PC-9 (cell line): ENCODE data around the gene ALDH7A1. TPM values are rescaled to one million over a fixed set of nuclear protein-coding genes. Genes with fewer than 3 reads are reported as not detected.

Source experiments
- BruUV-seq: library from RNA; stranded (reverse); fragments of 400-500 nt; replicated peaks from 2 replicates; lab custom pipeline; 2021; lab: Mats Ljungman, UMichigan
- CTCF ChIA-PET: fragments of 300-600 bp; sonication (Branson Sonifier 250); formaldehyde crosslinking; loops from one replicate; lab custom pipeline; 2022; ENCODE audit warnings: antibody characterized with exemption; lab: Charles Lee
- POLR2A ChIA-PET: fragments of 300-600 bp; sonication (Branson Sonifier 250); formaldehyde crosslinking; loops from one replicate; lab custom pipeline; 2022; ENCODE audit warnings: antibody characterized with exemption; ENCODE audit not compliant: unreplicated experiment; lab: Charles Lee
- DNase-seq, 2 experiments: peaks; one replicate each; pipeline versions ENCODE4 v3.0.0 to v3.0.0-alpha.2; 2015 to 2022; ENCODE audit warnings: mixed read lengths in 1 of 2
- H2AFZ ChIP-seq: fragments of 200-600 bp; sonication (generic); 2 replicates; pipeline ENCODE4 v1.8.1; 2017; ENCODE audit warnings: antibody characterized with exemption
- H3F3A ChIP-seq: fragments of 200-600 bp; sonication (generic); 2 replicates; pipeline ENCODE4 v1.8.1; 2017; ENCODE audit warnings: antibody characterized with exemption, mild to moderate bottlenecking, low read depth; ENCODE audit not compliant: insufficient read depth
- H3K27ac ChIP-seq: fragments of 200-600 bp; sonication (generic); 2 replicates; pipeline ENCODE4 v1.6.1; 2016; ENCODE audit warnings: mixed run types
- H3K27me3 ChIP-seq: fragments of 200-600 bp; sonication (generic); 2 replicates; pipeline ENCODE4 v1.6.1; 2016; ENCODE audit warnings: low read depth, mixed run types; ENCODE audit not compliant: insufficient read depth
- H3K36me3 ChIP-seq: fragments of 200-600 bp; sonication (generic); 2 replicates; pipeline ENCODE4 v1.6.1; 2016; ENCODE audit warnings: low read depth, mixed run types
- H3K4me1 ChIP-seq: fragments of 200-600 bp; sonication (generic); replicated peaks from 2 replicates; pipeline ENCODE4 v1.6.1; 2016; ENCODE audit warnings: mixed run types; ENCODE audit not compliant: insufficient read depth
- H3K4me2 ChIP-seq: fragments of 200-600 bp; sonication (generic); 2 replicates; pipeline ENCODE4 v1.6.1; 2017; ENCODE audit warnings: mixed run types
- H3K4me3 ChIP-seq: fragments of 200-600 bp; sonication (generic); 2 replicates; pipeline ENCODE4 v1.6.1; 2016; ENCODE audit warnings: mixed run types
- H3K79me2 ChIP-seq: fragments of 200-600 bp; sonication (generic); 2 replicates; pipeline ENCODE4 v1.6.1; 2017; ENCODE audit warnings: low read depth, mixed run types
- H3K9me2 ChIP-seq: fragments of 200-600 bp; sonication (generic); 2 replicates; pipeline ENCODE4 v1.8.1; 2017; ENCODE audit warnings: mild to moderate bottlenecking; ENCODE audit not compliant: insufficient read depth
- H3K9me3 ChIP-seq: fragments of 200-600 bp; sonication (generic); 2 replicates; pipeline ENCODE4 v1.8.1; 2016; ENCODE audit warnings: low read depth; ENCODE audit not compliant: insufficient read depth
- H4K20me1 ChIP-seq: fragments of 200-600 bp; sonication (generic); 2 replicates; pipeline ENCODE4 v1.8.1; 2017; ENCODE audit not compliant: insufficient read depth
- EZH2 ChIP-seq: fragments of 200-600 bp; sonication (generic); IDR thresholded peaks from 2 replicates; pipeline ENCODE4 v1.8.0; 2017; ENCODE audit warnings: antibody characterized with exemption, low read depth
- intact Hi-C: fragments of 100-400 bp; cut with micrococcal nuclease; formaldehyde crosslinking; loops from one replicate; pipeline ENCODE4 v1.10.0; 2022; ENCODE audit not compliant: unreplicated experiment
- total RNA-seq: library from RNA; stranded (reverse); gene quantifications from 2 replicates; pipeline ENCODE4 v1.2.3, GENCODE V29; 2021
- TF ChIP-seq, protein P1 (sequence below): fragments of 200-600 bp; sonication (generic); conservative IDR thresholded peaks from 2 replicates; pipeline ENCODE4 v1.6.1; 2017; ENCODE audit warnings: mixed run types, antibody characterized with exemption, mild to moderate bottlenecking, moderate library complexity

Gene ALDH7A1
- total RNA-seq, 1 experiment from 2014 or later = 109 TPM

DNA sequence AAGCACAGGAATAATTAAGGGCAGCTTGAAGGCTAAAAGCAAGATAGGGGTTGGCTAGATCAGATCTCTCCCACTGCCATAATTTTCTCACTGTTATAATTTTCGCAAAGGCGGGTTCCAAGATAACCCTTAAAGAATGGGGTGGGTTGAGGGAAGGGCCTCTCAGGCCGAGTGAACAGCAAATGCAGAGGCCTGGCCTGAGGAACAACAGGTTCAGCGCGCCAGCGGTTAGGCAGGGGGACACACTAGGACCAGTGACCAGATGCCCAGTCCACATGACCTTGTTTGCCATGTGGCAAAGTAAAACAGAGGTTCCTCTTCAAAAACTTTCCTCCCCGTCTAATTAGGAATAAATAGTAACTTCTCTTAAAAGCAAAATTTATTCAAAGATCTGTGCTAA lies 4.5 kb upstream of the ALDH7A1 start:
- Histone ChIP-seq H3K4me3 (no peak overlapping the region), H4K20me1 (peaks cover 9% of the 10 kb centered on the region; the same call in 1 of the 2 replicates), H3K9me3 (no peaks in the 10 kb centered on the region), H2AFZ (0 out of 2 replicates have a peak overlapping the region, but pooled peaks have one; percentile 56), H3K79me2 (peaks cover 37% of the 10 kb centered on the region), H3K36me3 (0 out of 2 replicates have a peak, but pooled peaks cover 13% of the 10 kb centered on the region), H3K9me2 (no peaks in the 10 kb centered on the region), H3K27ac (0 out of 2 replicates have a peak overlapping the region, but pooled peaks have one; percentile 2), H3K4me2 (no peak overlapping the region), H3K4me1 (peaks cover 10% of the 10 kb centered on the region), H3K27me3 (no peaks in the 10 kb centered on the region), H3F3A (peaks cover 11% of the 10 kb centered on the region; the same call in 1 of the 2 replicates)
- POLR2A ChIA-PET = no interaction called here
- CTCF ChIA-PET = no interaction called here
- TF ChIP-seq, protein P1, sequence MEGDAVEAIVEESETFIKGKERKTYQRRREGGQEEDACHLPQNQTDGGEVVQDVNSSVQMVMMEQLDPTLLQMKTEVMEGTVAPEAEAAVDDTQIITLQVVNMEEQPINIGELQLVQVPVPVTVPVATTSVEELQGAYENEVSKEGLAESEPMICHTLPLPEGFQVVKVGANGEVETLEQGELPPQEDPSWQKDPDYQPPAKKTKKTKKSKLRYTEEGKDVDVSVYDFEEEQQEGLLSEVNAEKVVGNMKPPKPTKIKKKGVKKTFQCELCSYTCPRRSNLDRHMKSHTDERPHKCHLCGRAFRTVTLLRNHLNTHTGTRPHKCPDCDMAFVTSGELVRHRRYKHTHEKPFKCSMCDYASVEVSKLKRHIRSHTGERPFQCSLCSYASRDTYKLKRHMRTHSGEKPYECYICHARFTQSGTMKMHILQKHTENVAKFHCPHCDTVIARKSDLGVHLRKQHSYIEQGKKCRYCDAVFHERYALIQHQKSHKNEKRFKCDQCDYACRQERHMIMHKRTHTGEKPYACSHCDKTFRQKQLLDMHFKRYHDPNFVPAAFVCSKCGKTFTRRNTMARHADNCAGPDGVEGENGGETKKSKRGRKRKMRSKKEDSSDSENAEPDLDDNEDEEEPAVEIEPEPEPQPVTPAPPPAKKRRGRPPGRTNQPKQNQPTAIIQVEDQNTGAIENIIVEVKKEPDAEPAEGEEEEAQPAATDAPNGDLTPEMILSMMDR = no peak
- no peak for TF ChIP-seq EZH2
- DNase-seq = no peak
- BruUV-seq = TSS peak; percentile 27
- intact Hi-C loops = loop anchor here (5.0 to 10.0 kb wide), 3 partner anchors 57 to 247 kb away; partner anchors contain the start of gene LMNB1

DNA sequence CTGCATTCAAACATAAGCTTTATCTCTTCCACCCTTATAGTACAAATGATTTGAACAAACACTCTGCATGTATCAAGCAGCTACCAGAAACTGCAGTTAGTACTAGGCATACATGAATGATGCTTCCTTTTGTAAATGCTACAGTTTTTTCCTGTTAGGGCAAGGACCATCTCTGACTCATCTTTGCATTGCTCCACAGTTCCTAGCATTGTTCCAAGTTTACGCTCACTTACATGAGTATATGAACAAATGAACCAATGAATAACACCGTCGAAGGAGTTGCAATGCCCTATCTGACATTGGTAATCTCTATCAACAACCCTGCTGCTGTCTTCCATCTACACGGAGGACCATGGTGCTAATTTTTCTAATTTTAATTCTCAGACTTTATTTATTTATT lies 2.1 kb upstream of the ALDH7A1 start:
- no peak overlapping the region for H2AFZ ChIP-seq
- H3K27me3 ChIP-seq = no peaks in the 10 kb centered on the region
- intact Hi-C loops = loop anchor here (5.0 to 10.0 kb wide), 3 partner anchors 55 to 245 kb away; partner anchors contain the start of gene LMNB1
- peaks cover 33% of the 10 kb centered on the region for H3K79me2 ChIP-seq
- no peak overlapping the region for H3K27ac ChIP-seq
- no peak overlapping the region for H3K4me2 ChIP-seq
- H3K4me1 ChIP-seq = peaks cover 27% of the 10 kb centered on the region
- H4K20me1 ChIP-seq = peaks cover 2% of the 10 kb centered on the region; the same call in 1 of the 2 replicates
- ChIA-PET CTCF (no interaction called here), POLR2A (no interaction called here)
- H3K4me3 ChIP-seq = no peak overlapping the region
- H3K9me2 ChIP-seq = no peaks in the 10 kb centered on the region
- peaks cover 18% of the 10 kb centered on the region; the same call in 1 of the 2 replicates for H3F3A ChIP-seq
- no peaks in the 10 kb centered on the region for H3K9me3 ChIP-seq
- no peaks in the 10 kb centered on the region for H3K36me3 ChIP-seq
- TF ChIP-seq EZH2 = no peak
- TF ChIP-seq, protein P1 = no peak
- no TSS peak for BruUV-seq
- peak in 1 of 2 experiments; percentile 49 for DNase-seq

DNA sequence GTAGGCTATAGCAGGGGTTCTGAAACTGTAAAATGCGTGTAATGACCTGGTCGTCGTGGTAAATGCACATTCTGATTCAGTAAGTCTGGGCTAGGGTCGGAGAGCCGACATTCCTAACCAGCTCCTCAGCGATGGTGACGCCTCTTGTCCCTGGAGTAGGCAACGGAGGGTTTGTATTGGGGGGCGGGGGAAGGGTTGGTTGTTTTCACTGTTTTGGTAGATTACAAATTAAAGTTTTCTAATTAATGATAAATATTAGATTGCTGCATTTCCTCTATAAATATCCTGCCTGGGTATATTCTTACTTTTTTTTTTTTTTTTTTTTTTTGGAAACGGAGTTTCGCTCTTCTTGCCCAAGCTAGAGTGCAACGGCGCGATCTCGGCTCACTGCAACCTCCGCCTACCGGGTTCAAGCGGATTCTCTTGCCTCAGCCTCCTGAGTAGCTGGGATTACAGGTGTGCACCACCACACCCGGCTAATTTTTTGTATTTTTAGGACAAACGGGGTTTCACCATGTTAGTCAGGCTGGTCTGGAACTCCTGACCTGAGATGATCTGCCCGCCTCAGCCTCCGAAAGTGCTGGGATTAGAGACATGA lies 566 bp upstream of the ALDH7A1 start:
- Histone ChIP-seq H3K36me3 (no peaks in the 10 kb centered on the region), H3K27me3 (no peaks in the 10 kb centered on the region), H3K9me3 (no peaks in the 10 kb centered on the region), H3K4me1 (peaks cover 27% of the 10 kb centered on the region), H4K20me1 (no peaks in the 10 kb centered on the region), H3K79me2 (peaks cover 22% of the 10 kb centered on the region), H2AFZ (peak overlapping the region; percentile 81; the same call in 1 of the 2 replicates), H3K4me3 (peak overlapping the region; percentile 68; the same call in 1 of the 2 replicates), H3F3A (peaks cover 18% of the 10 kb centered on the region; the same call in 1 of the 2 replicates), H3K9me2 (no peaks in the 10 kb centered on the region), H3K27ac (no peak overlapping the region), H3K4me2 (peak overlapping the region; percentile 97)
- no peak for DNase-seq
- no TSS peak for BruUV-seq
- POLR2A ChIA-PET = interaction anchor here (1.0 kb wide), 1 partner anchor 10 kb away, joined by 3 read pairs; no protein-coding TSS in a partner anchor
- CTCF ChIA-PET = interaction anchor here (0.6 to 1.2 kb wide), 3 partner anchors 56 to 894 kb away, joined by 3 to 14 read pairs (median 9); no protein-coding TSS in a partner anchor
- intact Hi-C loops = loop anchor here (1.0 to 10.0 kb wide), 4 partner anchors 53 to 243 kb away; partner anchors contain the start of genes GRAMD2B and LMNB1
- no peak for TF ChIP-seq EZH2
- TF ChIP-seq, protein P1 = no peak; the same call in 1 of the 2 replicates
